GM12878 (cell line): ENCODE results near the gene KDM4C. TPM values are rescaled to one million over a fixed set of nuclear protein-coding genes. Genes with fewer than 3 reads are reported as not detected.
"Not testable (repeated sequence)": the region's sequence is repeated elsewhere in the genome, so short reads cannot be mapped to it uniquely, and the experiment has no call there.

Source experiments
- ATAC-seq: fragments of 200-7000 bp; cut with Tn5 transposase; 3 replicates; pipeline ENCODE4 v1.9.1; 2020; ENCODE audit warnings: mild to moderate bottlenecking, moderate library complexity
- BruUV-seq: library from RNA; stranded (reverse); fragments of 400-500 nt; replicated peaks from 2 replicates; lab custom pipeline; 2021; lab: Mats Ljungman, UMichigan
- CTCF ChIA-PET: fragments of 300-600 bp; sonication (Branson Sonifier 250); formaldehyde crosslinking; extraction: SDS; loops from one replicate; lab custom pipeline; 2021; ENCODE audit warnings: inconsistent platforms; lab: Yijun Ruan, JAX
- POLR2A ChIA-PET: fragments of 350-600 bp; formaldehyde crosslinking; extraction: SDS; loops from one replicate; lab custom pipeline; 2021; ENCODE audit warnings: inconsistent platforms; lab: Charles Lee
- RAD21 ChIA-PET: fragments of 300-600 bp; sonication (Branson Sonifier 250); formaldehyde crosslinking; loops from one replicate; lab custom pipeline; 2023; ENCODE audit warnings: antibody characterized with exemption; ENCODE audit not compliant: unreplicated experiment; lab: Charles Lee
- SMC1A ChIA-PET: fragments of 300-600 bp; sonication (Branson Sonifier 250); formaldehyde crosslinking; loops from one replicate; lab custom pipeline; 2023; ENCODE audit not compliant: unreplicated experiment, uncharacterized antibody; lab: Charles Lee
- DNase-seq: peaks from one replicate; pipeline ENCODE4 v3.0.0-alpha.2; 2011; ENCODE audit warnings: low read depth, low spot score
- FAIRE-seq: peaks from 3 replicates; lab custom pipeline; 2011; peaks lifted over from hg19 to GRCh38; lab: Jason Lieb, UNC
- H2AFZ ChIP-seq: 2 replicates; pipeline ENCODE4 v1.6.0; 2011; ENCODE audit warnings: low read depth, low read length, control low read depth; ENCODE audit not compliant: control insufficient read depth
- H3K27ac ChIP-seq: 2 replicates; pipeline ENCODE4 v1.5.1; 2011; ENCODE audit warnings: control low read depth; ENCODE audit not compliant: control insufficient read depth, insufficient read depth
- H3K27me3 ChIP-seq, 2 experiments: replicated peaks in 1 of 2; 2 replicates each; pipeline versions ENCODE4 v1.6.0 to v1.6.1; 2011; ENCODE audit warnings: low read length in 1 of 2; ENCODE audit not compliant: control insufficient read depth in 2 of 2, insufficient read depth in 2 of 2
- H3K36me3 ChIP-seq, 2 experiments: 2 replicates each; pipeline ENCODE4 v1.5.1; 2011; ENCODE audit warnings: low read length in 1 of 2; ENCODE audit not compliant: control insufficient read depth in 2 of 2, insufficient read depth in 2 of 2
- H3K4me1 ChIP-seq: 2 replicates; pipeline ENCODE4 v1.6.1; 2011; ENCODE audit warnings: mild to moderate bottlenecking, low read length, moderate library complexity, mixed read lengths; ENCODE audit not compliant: control insufficient read depth, insufficient read depth
- H3K4me2 ChIP-seq: 2 replicates; pipeline ENCODE4 v1.6.0; 2011; ENCODE audit warnings: control low read depth; ENCODE audit not compliant: control insufficient read depth, insufficient read depth
- H3K4me3 ChIP-seq: fragments of 200-600 bp; sonication (generic); 2 replicates; pipeline ENCODE4 v1.5.1; 2016
- H3K79me2 ChIP-seq: 2 replicates; pipeline ENCODE4 v1.6.0; 2011; ENCODE audit warnings: low read length; ENCODE audit not compliant: control insufficient read depth, insufficient read depth
- H3K9ac ChIP-seq: 2 replicates; pipeline ENCODE4 v1.8.0; 2011; ENCODE audit warnings: low read length, control low read depth, mixed read lengths; ENCODE audit not compliant: control insufficient read depth, insufficient read depth
- H3K9me3 ChIP-seq: replicated peaks from 3 replicates; pipeline ENCODE4 v1.5.1; 2011; ENCODE audit warnings: mild to moderate bottlenecking, low read length; ENCODE audit not compliant: control insufficient read depth, insufficient read depth
- H4K20me1 ChIP-seq: 2 replicates; pipeline ENCODE4 v1.6.0; 2011; ENCODE audit not compliant: control insufficient read depth, insufficient read depth
- IRF3 ChIP-seq: fragments of 450-650 bp; IDR thresholded peaks from 2 replicates; pipeline ENCODE4 v1.6.1; 2014; ENCODE audit warnings: mild to moderate bottlenecking
- KAT2A ChIP-seq: conservative IDR thresholded peaks from 2 replicates; pipeline ENCODE4 v1.6.1; 2011; ENCODE audit warnings: low read depth, low read length; ENCODE audit not compliant: control insufficient read depth
- NR2C1 ChIP-seq: fragments of 450-650 bp; IDR thresholded peaks from 2 replicates; pipeline ENCODE4 v1.6.1; 2017; ENCODE audit warnings: antibody characterized with exemption, mild to moderate bottlenecking, moderate library complexity
- RBBP5 ChIP-seq: fragments of 200-600 bp; sonication (generic); conservative IDR thresholded peaks from 2 replicates; pipeline ENCODE4 v1.6.1; 2016
- RCOR1 ChIP-seq: conservative IDR thresholded peaks from 2 replicates; pipeline ENCODE4 v1.6.1; 2012; ENCODE audit warnings: low read depth, low read length, improper control_type of control experiment
- RELB ChIP-seq: fragments of 450-650 bp; IDR thresholded peaks from 2 replicates; pipeline ENCODE4 v1.6.1; 2017; ENCODE audit warnings: low read depth, mild to moderate bottlenecking, moderate library complexity
- REST ChIP-seq: IDR thresholded peaks from 2 replicates; pipeline ENCODE4 v1.6.1; 2012; ENCODE audit warnings: mild to moderate bottlenecking, low read depth, low read length
- SUPT20H ChIP-seq: IDR thresholded peaks from 2 replicates; pipeline ENCODE4 v1.6.1; 2011; ENCODE audit warnings: low read depth, mild to moderate bottlenecking, low read length, moderate library complexity, borderline replicate concordance; ENCODE audit not compliant: control insufficient read depth
- TCF3 ChIP-seq: IDR thresholded peaks from 2 replicates; pipeline ENCODE4 v1.6.1; 2012; ENCODE audit warnings: low read depth, mild to moderate bottlenecking, low read length, borderline replicate concordance; ENCODE audit not compliant: insufficient read depth
- WGBS: methylation state at CpG from one replicate; pipeline ENCODE4 v1.1.6; 2016; ENCODE audit warnings: low lambda C conversion rate; ENCODE audit not compliant: insufficient replicate concordance, insufficient coverage; ENCODE audit errors: missing lambda C conversion rate; 5-methylcytosine and 5-hydroxymethylcytosine counted together
- in situ Hi-C: fragments of 300-500 bp; cut with MboI; formaldehyde crosslinking; loops from 9 replicates; pipeline ENCODE4 v1.14.3; 2018; ENCODE audit warnings: mixed read lengths
- intact Hi-C: fragments of 100-400 bp; cut with micrococcal nuclease; formaldehyde crosslinking; loops from one replicate; pipeline ENCODE4 v1.14.2; 2022; ENCODE audit not compliant: unreplicated experiment
- polyA plus RNA-seq, 11 experiments: library from polyadenylated mRNA; depleted of rRNA in 4 of 11; unstranded in 6 of 11; stranded (reverse) in 5 of 11; fragments of >200 nt; fragmentation: Nextera tagmentation in 4 of 11; fragmentation: Illumina TruSeq in 1 of 11; extraction: Ambion mirVana in 4 of 11; extraction: Trizol in 1 of 11; gene quantifications; 1 replicate in 1 of 11; 2 replicates in 10 of 11; pipeline versions ENCODE4 v1.2.1 to v1.2.3, GENCODE V29; 2011 to 2016; ENCODE audit warnings: inconsistent platforms in 2 of 11, missing spikeins in 2 of 11, low read depth in 1 of 11
- total RNA-seq, 4 experiments: library from RNA; depleted of rRNA in 3 of 4; stranded (reverse); fragments of >200 nt in 3 of 4; fragmentation: Illumina TruSeq in 1 of 4; extraction: Trizol in 1 of 4; gene quantifications; 2 replicates each; pipeline versions ENCODE4 v1.2.1 to v1.2.3, GENCODE V29; 2013 to 2021

KDM4C gene
- total and polyA plus RNA-seq, 10 of the 15 experiments (the other 5 are each of a cell fraction or from before 2014, with no cell fraction given), result 6.8 to 41.2 (median 20.1) TPM

GRCh38 chr9:6766606-6767005 is 8.8 kb downstream of the KDM4C start:
- no peak for ATAC-seq
- Histone ChIP-seq H3K9ac (no peak overlapping the region), H3K79me2 (peaks cover 78% of the 10 kb centered on the region), H3K4me1 (no peaks in the 10 kb centered on the region; the same call in 1 of the 2 replicates), H3K27me3 (no peaks in the 10 kb centered on the region), H3K4me2 (no peak overlapping the region), H3K27ac (no peak overlapping the region), H4K20me1 (0 out of 2 replicates have a peak, but pooled peaks cover 2% of the 10 kb centered on the region), H2AFZ (no peak overlapping the region), H3K4me3 (no peak overlapping the region), H3K9me3 (no peaks in the 10 kb centered on the region; the same call in 2 of the 3 replicates), H3K36me3 (no peaks in the 10 kb centered on the region)
- WGBS, result 98% methylated on average over 3 of the region's 3 CpGs
- TF ChIP-seq RCOR1, result no peak
- TF ChIP-seq SUPT20H, result no peak
- TF ChIP-seq KAT2A, result no peak
- TF ChIP-seq RBBP5, result no peak
- TF ChIP-seq RELB, result no peak
- TF ChIP-seq TCF3, result no peak
- no peak for TF ChIP-seq IRF3
- no peak for TF ChIP-seq NR2C1
- TF ChIP-seq REST, result no peak
- ChIA-PET CTCF (no interaction called here), SMC1A (no interaction called here), POLR2A (no interaction called here), RAD21 (interaction anchor here (1.0 kb wide), 1 partner anchor 10 kb away, joined by 3 read pairs; no protein-coding TSS in a partner anchor)
- intact Hi-C loops, result no loop called here
- no TSS peak for BruUV-seq
- in situ Hi-C loops, result no loop called here
- FAIRE-seq, result no peak
- no peak for DNase-seq

GRCh38 chr9:6768587-6768986 is 10.8 kb downstream of the KDM4C start:
- H2AFZ ChIP-seq, FAIRE-seq, ATAC-seq, H3K9me3 ChIP-seq, H3K4me2 ChIP-seq, H3K4me1 ChIP-seq, H3K27me3 ChIP-seq, H4K20me1 ChIP-seq, H3K9ac ChIP-seq, RAD21 ChIA-PET, H3K27ac ChIP-seq, in situ Hi-C loops, BruUV-seq, SMC1A ChIA-PET, DNase-seq, intact Hi-C loops, H3K4me3 ChIP-seq, H3K36me3 ChIP-seq: not testable (repeated sequence)
- CTCF ChIA-PET, result interaction anchor here (0.7 kb wide), 1 partner anchor 18 kb away, joined by 3 read pairs; no protein-coding TSS in a partner anchor
- H3K79me2 ChIP-seq, result peaks cover 70% of the 10 kb centered on the region
- POLR2A ChIA-PET, result interaction anchor here (1.0 kb wide), 1 partner anchor 12 kb away, joined by 3 read pairs; no protein-coding TSS in a partner anchor
- WGBS, result 63% methylated on average over 4 of the region's 4 CpGs
